Caco-2 (cell line): Measurements from ENCODE around the gene SHANK3. TPM values are rescaled to one million over a fixed set of nuclear protein-coding genes. Genes with fewer than 3 reads are reported as not detected.

Experiments used
- BruUV-seq: library from RNA; stranded (reverse); fragments of 400-500 nt; replicated peaks from 2 replicates; lab custom pipeline; 2021; lab: Mats Ljungman, UMichigan
- CTCF ChIA-PET: fragments of 300-600 bp; sonication (Branson Sonifier 250); formaldehyde crosslinking; loops from one replicate; lab custom pipeline; 2022; ENCODE audit warnings: antibody characterized with exemption; lab: Charles Lee
- POLR2A ChIA-PET: fragments of 300-600 bp; sonication (Branson Sonifier 250); formaldehyde crosslinking; loops from one replicate; lab custom pipeline; 2022; ENCODE audit warnings: antibody characterized with exemption; lab: Charles Lee
- DNase-seq, 2 experiments: peaks; one replicate each; pipeline versions ENCODE4 v3.0.0 to v3.0.0-alpha.2; 2020 to 2022
- H3K27me3 ChIP-seq: replicated peaks from 2 replicates; pipeline ENCODE4 v1.6.0; 2011; ENCODE audit warnings: low read length; ENCODE audit not compliant: control insufficient read depth, insufficient read depth
- H3K36me3 ChIP-seq: 2 replicates; pipeline ENCODE4 v1.5.1; 2011; ENCODE audit warnings: low read length; ENCODE audit not compliant: control insufficient read depth, insufficient read depth
- H3K4me1 ChIP-seq: fragments of 250-450 bp; sonication (Bioruptor Pico); 2 replicates; pipeline ENCODE4 v1.5.1; 2020; ENCODE audit warnings: mild to moderate bottlenecking
- H3K4me3 ChIP-seq: 2 replicates; pipeline ENCODE4 v1.5.1; 2011; ENCODE audit warnings: low read depth, mild to moderate bottlenecking, control low read depth, low read length
- H3K9me3 ChIP-seq: fragments of 250-450 bp; sonication (Bioruptor Pico); 2 replicates; pipeline ENCODE4 v1.5.1; 2020; ENCODE audit warnings: mild to moderate bottlenecking, moderate library complexity
- H3K27ac Mint-ChIP-seq: one replicate; pipeline ENCODE4 v1.8.0; 2022; ENCODE audit warnings: mixed read lengths; ENCODE audit not compliant: unreplicated experiment
- H3K27me3 Mint-ChIP-seq: one replicate; pipeline ENCODE4 v1.8.0; 2022; ENCODE audit warnings: mixed read lengths; ENCODE audit not compliant: insufficient read depth, unreplicated experiment
- H3K36me3 Mint-ChIP-seq: one replicate; pipeline ENCODE4 v1.8.0; 2022; ENCODE audit warnings: mild to moderate bottlenecking, mixed read lengths; ENCODE audit not compliant: insufficient read depth, unreplicated experiment
- H3K4me1 Mint-ChIP-seq: one replicate; pipeline ENCODE4 v1.8.0; 2022; ENCODE audit warnings: low read depth, mixed read lengths; ENCODE audit not compliant: unreplicated experiment
- H3K4me3 Mint-ChIP-seq: one replicate; pipeline ENCODE4 v1.8.0; 2022; ENCODE audit warnings: mild to moderate bottlenecking, moderate library complexity, mixed read lengths; ENCODE audit not compliant: unreplicated experiment
- H3K9me3 Mint-ChIP-seq: one replicate; pipeline ENCODE4 v1.8.0; 2022; ENCODE audit warnings: mixed read lengths; ENCODE audit not compliant: unreplicated experiment
- CTCF ChIP-seq, 2 experiments: fragments of 200-600 bp in 1 of 2; IDR thresholded peaks; 1 replicate in 1 of 2; 2 replicates in 1 of 2; pipeline versions ENCODE4 v1.5.1 to v1.8.0; 2011 to 2022; ENCODE audit warnings: antibody characterized with exemption in 1 of 2, control low read depth in 1 of 2, inconsistent platforms in 1 of 2, low read depth in 1 of 2, low read length in 1 of 2, mild to moderate bottlenecking in 1 of 2, moderate library complexity in 1 of 2; ENCODE audit not compliant: insufficient read depth in 1 of 2, severe bottlenecking in 1 of 2, unreplicated experiment in 1 of 2
- intact Hi-C: fragments of 100-400 bp; cut with micrococcal nuclease; formaldehyde crosslinking; loops from one replicate; pipeline ENCODE4 v1.10.0; 2022; ENCODE audit not compliant: unreplicated experiment
- total RNA-seq: library from RNA; stranded (reverse); gene quantifications from 2 replicates; pipeline ENCODE4 v1.2.3, GENCODE V29; 2022

Gene SHANK3
- total RNA-seq, 1 experiment from 2014 or later = 4.3 TPM

DNA sequence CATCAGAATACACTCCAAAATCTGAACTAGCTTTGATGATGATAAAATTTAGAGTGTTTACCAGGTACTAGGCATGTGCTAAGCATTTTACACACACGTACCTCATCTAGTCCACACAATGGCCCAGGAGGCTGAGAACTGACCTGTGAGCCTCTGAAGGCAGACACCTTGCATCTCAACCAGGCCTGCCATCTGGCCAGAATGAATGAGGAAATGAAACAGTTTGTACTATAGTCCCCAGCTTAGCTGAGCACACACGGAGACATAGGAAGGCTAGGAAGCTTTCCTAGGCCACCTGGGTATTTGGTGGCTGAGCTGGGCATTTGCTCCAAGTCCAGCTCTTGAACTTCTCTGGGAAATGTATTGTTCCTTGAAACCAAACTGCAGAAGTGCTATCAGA is 6.9 kb upstream of the SHANK3 start:
- no peaks in the 10 kb centered on the region for H3K4me1 ChIP-seq
- H3K27me3 ChIP-seq = no peaks in the 10 kb centered on the region
- Mint-ChIP-seq H3K36me3 (no peaks in the 10 kb centered on the region), H3K27me3 (peaks cover 13% of the 10 kb centered on the region), H3K27ac (no peak overlapping the region), H3K4me3 (no peak overlapping the region), H3K4me1 (no peaks in the 10 kb centered on the region), H3K9me3 (no peaks in the 10 kb centered on the region)
- ChIA-PET CTCF (no interaction called here), POLR2A (no interaction called here)
- intact Hi-C loops = no loop called here
- no peaks in the 10 kb centered on the region for H3K36me3 ChIP-seq
- BruUV-seq = no TSS peak
- H3K9me3 ChIP-seq = no peaks in the 10 kb centered on the region
- DNase-seq = no peak
- TF ChIP-seq CTCF (IDR thresholded peaks at IDR 0.05; ENCODE audit: insufficient read depth in 1 of 2, low read depth in 1 of 2, low read length in 1 of 2, severe bottlenecking in 1 of 2, unreplicated experiment in 1 of 2) = no peak
- H3K4me3 ChIP-seq = no peak overlapping the region

DNA sequence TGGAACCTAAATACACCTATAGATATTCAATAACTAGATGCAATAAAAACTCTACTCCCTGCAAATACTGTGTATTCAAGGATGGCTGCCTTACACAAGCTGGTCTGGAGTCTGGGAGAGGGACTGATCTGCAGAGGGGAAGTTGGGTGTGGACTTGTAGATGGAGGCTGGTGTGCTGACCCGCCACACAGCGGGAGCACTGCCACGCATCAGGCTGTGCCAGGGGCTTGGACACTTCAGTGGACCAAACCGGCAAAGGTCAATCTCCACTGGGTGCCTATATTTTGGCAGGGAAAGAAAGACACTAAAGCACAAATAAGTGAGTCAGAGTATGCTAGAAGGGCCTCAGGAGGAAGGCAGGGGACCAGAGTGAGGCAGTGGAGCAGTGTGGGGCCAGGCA is 2.1 kb upstream of the SHANK3 start:
- CTCF ChIA-PET = no interaction called here
- POLR2A ChIA-PET = no interaction called here
- H3K4me1 ChIP-seq = no peaks in the 10 kb centered on the region

GRCh38 chr22:50670914-50671538 is 1.6 kb upstream of the SHANK3 start:
- Mint-ChIP-seq H3K27me3 (peaks cover 12% of the 10 kb centered on the region), H3K27ac (no peak overlapping the region), H3K4me3 (no peak overlapping the region), H3K9me3 (no peaks in the 10 kb centered on the region), H3K4me1 (peaks cover 9% of the 10 kb centered on the region), H3K36me3 (no peaks in the 10 kb centered on the region)
- no peak for TF ChIP-seq CTCF (IDR thresholded peaks at IDR 0.05; ENCODE audit: insufficient read depth in 1 of 2, low read depth in 1 of 2, low read length in 1 of 2, severe bottlenecking in 1 of 2, unreplicated experiment in 1 of 2)
- ChIA-PET CTCF (no interaction called here), POLR2A (interaction anchor here (0.6 kb wide), 1 partner anchor 34 kb away, joined by 8 read pairs; no protein-coding TSS in a partner anchor)
- BruUV-seq = no TSS peak
- intact Hi-C loops = no loop called here
- no peak overlapping the region for H3K4me3 ChIP-seq
- no peaks in the 10 kb centered on the region for H3K36me3 ChIP-seq
- no peak for DNase-seq
- H3K4me1 ChIP-seq = no peaks in the 10 kb centered on the region
- H3K27me3 ChIP-seq = no peaks in the 10 kb centered on the region; the same call in 1 of the 2 replicates
- H3K9me3 ChIP-seq = no peaks in the 10 kb centered on the region

More for the DNA sequence above, 2.1 kb upstream of the SHANK3 start:
- no TSS peak for BruUV-seq
- no peak overlapping the region for H3K4me3 Mint-ChIP-seq
- H3K4me3 ChIP-seq = no peak overlapping the region
- no peaks in the 10 kb centered on the region; the same call in 1 of the 2 replicates for H3K27me3 ChIP-seq
- no peak overlapping the region for H3K27ac Mint-ChIP-seq
- no peaks in the 10 kb centered on the region for H3K36me3 Mint-ChIP-seq
- no peak for DNase-seq
- no peak for TF ChIP-seq CTCF (IDR thresholded peaks at IDR 0.05; ENCODE audit: insufficient read depth in 1 of 2, low read depth in 1 of 2, low read length in 1 of 2, severe bottlenecking in 1 of 2, unreplicated experiment in 1 of 2)
- intact Hi-C loops = no loop called here
- H3K9me3 ChIP-seq = no peaks in the 10 kb centered on the region
- no peaks in the 10 kb centered on the region for H3K9me3 Mint-ChIP-seq
- peaks cover 6% of the 10 kb centered on the region for H3K4me1 Mint-ChIP-seq
- H3K27me3 Mint-ChIP-seq = peaks cover 9% of the 10 kb centered on the region
- no peaks in the 10 kb centered on the region for H3K36me3 ChIP-seq
